ENCODE data around the gene SKAP2. TPM values are rescaled to one million over a fixed set of nuclear protein-coding genes. Genes with fewer than 3 reads are reported as not detected.

SKAP2 gene
- polyA plus RNA-seq, 1 of the 3 experiments (the other 2 are of a cell fraction) = 0.69 TPM

- H3K9me2 ChIP-seq = no peaks in the 10 kb centered on the region
- H3F3A ChIP-seq (replicated peaks; ENCODE audit: insufficient read depth) = no peaks in the 10 kb centered on the region
- no peaks in the 10 kb centered on the region for H3K27me3 ChIP-seq (ENCODE audit: insufficient read depth)
- 36% methylated on average over 5 of the region's 5 CpGs for WGBS (ENCODE audit: low lambda C conversion rate)
- no peak overlapping the region for H3K4me3 ChIP-seq (ENCODE audit: low read depth in 2 of 2, low read length in 1 of 2)
- no peaks in the 10 kb centered on the region for H3K4me1 ChIP-seq (ENCODE audit: control insufficient read depth in 1 of 2, insufficient read depth in 2 of 2, low read depth in 1 of 2, low read length in 1 of 2)
- no peaks in the 10 kb centered on the region for H3K9me3 ChIP-seq
- H2AFZ ChIP-seq (ENCODE audit: low read depth) = no peak overlapping the region
- H3K4me2 ChIP-seq = no peak overlapping the region
- H4K20me1 ChIP-seq (ENCODE audit: insufficient read depth) = no peaks in the 10 kb centered on the region
- CTCF ChIA-PET = interaction anchor here (0.6 to 2.2 kb wide), 4 partner anchors 21 to 1377 kb away, joined by 3 to 8 read pairs (median 3); no protein-coding TSS in a partner anchor
- no peak for TF ChIP-seq TEAD4 (IDR thresholded peaks at IDR 0.05; ENCODE audit: borderline replicate concordance, insufficient read depth)
- TF ChIP-seq GATA2 (CRISPR knock-in tag; IDR thresholded peaks at IDR 0.05) = no peak
- no peak for TF ChIP-seq NFIC (IDR thresholded peaks at IDR 0.05; ENCODE audit: borderline replicate concordance)
- no peak for TF ChIP-seq CTCF (IDR thresholded peaks at IDR 0.05)
- TF ChIP-seq, protein P1, sequence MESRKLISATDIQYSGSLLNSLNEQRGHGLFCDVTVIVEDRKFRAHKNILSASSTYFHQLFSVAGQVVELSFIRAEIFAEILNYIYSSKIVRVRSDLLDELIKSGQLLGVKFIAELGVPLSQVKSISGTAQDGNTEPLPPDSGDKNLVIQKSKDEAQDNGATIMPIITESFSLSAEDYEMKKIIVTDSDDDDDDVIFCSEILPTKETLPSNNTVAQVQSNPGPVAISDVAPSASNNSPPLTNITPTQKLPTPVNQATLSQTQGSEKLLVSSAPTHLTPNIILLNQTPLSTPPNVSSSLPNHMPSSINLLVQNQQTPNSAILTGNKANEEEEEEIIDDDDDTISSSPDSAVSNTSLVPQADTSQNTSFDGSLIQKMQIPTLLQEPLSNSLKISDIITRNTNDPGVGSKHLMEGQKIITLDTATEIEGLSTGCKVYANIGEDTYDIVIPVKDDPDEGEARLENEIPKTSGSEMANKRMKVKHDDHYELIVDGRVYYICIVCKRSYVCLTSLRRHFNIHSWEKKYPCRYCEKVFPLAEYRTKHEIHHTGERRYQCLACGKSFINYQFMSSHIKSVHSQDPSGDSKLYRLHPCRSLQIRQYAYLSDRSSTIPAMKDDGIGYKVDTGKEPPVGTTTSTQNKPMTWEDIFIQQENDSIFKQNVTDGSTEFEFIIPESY (IDR thresholded peaks at IDR 0.05; ENCODE audit: borderline replicate concordance, low read depth) = no peak
- TF ChIP-seq FOXM1 (IDR thresholded peaks at IDR 0.05; ENCODE audit: low read depth) = no peak
- TF ChIP-seq SMC3 (IDR thresholded peaks at IDR 0.05; ENCODE audit: low read depth, low read length) = no peak
- no peak for TF ChIP-seq MEF2A (IDR thresholded peaks at IDR 0.05; ENCODE audit: borderline replicate concordance, low read depth)
- POLR2A ChIA-PET = no interaction called here
- no peak overlapping the region for H3K27ac ChIP-seq (ENCODE audit: low read depth in 2 of 2, low read length in 1 of 2)
- H3K79me2 ChIP-seq (ENCODE audit: insufficient read depth) = no peaks in the 10 kb centered on the region
- H3K36me3 ChIP-seq (replicated peaks in 1 of 2; ENCODE audit: control insufficient read depth in 1 of 2, insufficient read depth in 2 of 2, low read length in 1 of 2) = no peaks in the 10 kb centered on the region
- no peak overlapping the region for H3K9ac ChIP-seq
- no peak for DNase-seq
Measured at GRCh38 chr7:26723129-26723528, 141.3 kb downstream of the SKAP2 start.

GRCh38 chr7:26721450-26721849 is 142.9 kb downstream of the SKAP2 start:
- no peak for TF ChIP-seq TAF1 (IDR thresholded peaks at IDR 0.05; ENCODE audit: borderline replicate concordance, low read depth, low read length)
- TF ChIP-seq, protein P1 (IDR thresholded peaks at IDR 0.05; ENCODE audit: borderline replicate concordance, low read depth) = no peak
- TF ChIP-seq USF1 (IDR thresholded peaks at IDR 0.05; ENCODE audit: borderline replicate concordance, low read depth) = no peak
- no peak for TF ChIP-seq RCOR1 (IDR thresholded peaks at IDR 0.05; ENCODE audit: low read length)
- POLR2A ChIA-PET = no interaction called here
- no peaks in the 10 kb centered on the region for H3K4me1 ChIP-seq (ENCODE audit: control insufficient read depth in 1 of 2, insufficient read depth in 2 of 2, low read depth in 1 of 2, low read length in 1 of 2)
- H3K9me3 ChIP-seq = no peaks in the 10 kb centered on the region
- no peaks in the 10 kb centered on the region for H3K79me2 ChIP-seq (ENCODE audit: insufficient read depth)
- CTCF ChIA-PET = interaction anchor here (0.7 kb wide), 1 partner anchor 10 kb away, joined by 3 read pairs; no protein-coding TSS in a partner anchor
- H3K4me3 ChIP-seq (ENCODE audit: low read depth in 2 of 2, low read length in 1 of 2) = no peak overlapping the region
- H2AFZ ChIP-seq (ENCODE audit: low read depth) = no peak overlapping the region
- no peak overlapping the region for H3K27ac ChIP-seq (ENCODE audit: low read depth in 2 of 2, low read length in 1 of 2)
- no peaks in the 10 kb centered on the region for H3K27me3 ChIP-seq (ENCODE audit: insufficient read depth)
- no peaks in the 10 kb centered on the region for H4K20me1 ChIP-seq (ENCODE audit: insufficient read depth)
- no peak overlapping the region for H3K4me2 ChIP-seq
- no peaks in the 10 kb centered on the region for H3K9me2 ChIP-seq
- no peaks in the 10 kb centered on the region for H3K36me3 ChIP-seq (replicated peaks in 1 of 2; ENCODE audit: control insufficient read depth in 1 of 2, insufficient read depth in 2 of 2, low read length in 1 of 2)
- H3F3A ChIP-seq (replicated peaks; ENCODE audit: insufficient read depth) = no peaks in the 10 kb centered on the region
- no peak overlapping the region for H3K9ac ChIP-seq
- DNase-seq = no peak
